SK-N-SH (cell line): ENCODE results near the gene FGD4. TPM values are rescaled to one million over a fixed set of nuclear protein-coding genes. Genes with fewer than 3 reads are reported as not detected.

ENCODE experiments used
- CTCF ChIA-PET: fragments of 300-600, 350-600 bp; formaldehyde crosslinking; extraction: SDS; loops from one replicate; lab custom pipeline; 2021; lab: Yijun Ruan, JAX
- POLR2A ChIA-PET: fragments of 350-600 bp; sonication (Branson Sonifier 250); formaldehyde crosslinking; extraction: SDS; loops from one replicate; lab custom pipeline; 2020; ENCODE audit warnings: antibody characterized with exemption, inconsistent platforms; lab: Yijun Ruan, JAX
- DNase-seq: peaks from one replicate; pipeline ENCODE4 v3.0.0; 2012
- H2AFZ ChIP-seq: fragments of 200-600 bp; sonication (generic); 2 replicates; pipeline ENCODE4 v1.8.1; 2016; ENCODE audit warnings: antibody characterized with exemption, mild to moderate bottlenecking, low read depth
- H3F3A ChIP-seq: fragments of 200-600 bp; sonication (generic); replicated peaks from 2 replicates; pipeline ENCODE3; 2016; ENCODE audit warnings: antibody characterized with exemption, mild to moderate bottlenecking; ENCODE audit not compliant: insufficient read depth
- H3K27ac ChIP-seq, 2 experiments: fragments of 200-500 bp in 1 of 2; fragments of 200-600 bp in 1 of 2; sonication (Bioruptor generic) in 1 of 2; sonication (generic), shearing (Covaris generic) in 1 of 2; 2 replicates each; pipeline versions ENCODE4 v1.5.1 to v1.6.1; 2014 to 2016; ENCODE audit warnings: low read depth in 2 of 2, inconsistent platforms in 1 of 2, low read length in 1 of 2, mild to moderate bottlenecking in 1 of 2, mixed read lengths in 1 of 2
- H3K27me3 ChIP-seq: fragments of 200-600 bp; sonication (generic), shearing (Covaris generic); 2 replicates; pipeline ENCODE4 v1.6.1; 2016; ENCODE audit warnings: mixed run types; ENCODE audit not compliant: insufficient read depth
- H3K36me3 ChIP-seq, 2 experiments: fragments of 200-500 bp in 1 of 2; fragments of 200-600 bp in 1 of 2; sonication (Bioruptor generic) in 1 of 2; sonication (generic) in 1 of 2; replicated peaks in 1 of 2; 2 replicates each; pipeline versions ENCODE3 to v1.5.1; 2014 to 2016; ENCODE audit warnings: low read length in 1 of 2, mild to moderate bottlenecking in 1 of 2; ENCODE audit not compliant: insufficient read depth in 2 of 2, control insufficient read depth in 1 of 2
- H3K4me1 ChIP-seq, 2 experiments: fragments of 200-500 bp in 1 of 2; fragments of 200-600 bp in 1 of 2; sonication (Bioruptor generic) in 1 of 2; sonication (generic), shearing (Covaris generic) in 1 of 2; 2 replicates each; pipeline versions ENCODE4 v1.5.1 to v1.6.1; 2014 to 2016; ENCODE audit warnings: low read depth in 1 of 2, low read length in 1 of 2, mixed run types in 1 of 2; ENCODE audit not compliant: insufficient read depth in 2 of 2, control insufficient read depth in 1 of 2
- H3K4me2 ChIP-seq: fragments of 200-600 bp; sonication (generic), shearing (Covaris generic); 2 replicates; pipeline ENCODE4 v1.6.1; 2017; ENCODE audit warnings: mixed run types
- H3K4me3 ChIP-seq, 2 experiments: fragments of 200-500 bp in 1 of 2; fragments of 200-600 bp in 1 of 2; sonication (Bioruptor generic) in 1 of 2; sonication (generic), shearing (Covaris generic) in 1 of 2; 2 replicates each; pipeline versions ENCODE4 v1.5.1 to v1.8.1; 2014 to 2016; ENCODE audit warnings: low read depth in 2 of 2, inconsistent platforms in 1 of 2, low read length in 1 of 2, mild to moderate bottlenecking in 1 of 2, mixed read lengths in 1 of 2, moderate library complexity in 1 of 2
- H3K79me2 ChIP-seq: fragments of 200-600 bp; sonication (generic); 2 replicates; pipeline ENCODE4 v1.8.1; 2017; ENCODE audit warnings: mild to moderate bottlenecking; ENCODE audit not compliant: insufficient read depth
- H3K9ac ChIP-seq: fragments of 200-600 bp; sonication (generic); 2 replicates; pipeline ENCODE4 v1.6.1; 2017; ENCODE audit warnings: mixed run types
- H3K9me2 ChIP-seq: fragments of 200-600 bp; sonication (generic); 2 replicates; pipeline ENCODE4 v1.6.1; 2017; ENCODE audit warnings: mixed run types
- H3K9me3 ChIP-seq: fragments of 200-600 bp; sonication (generic); 2 replicates; pipeline ENCODE4 v1.6.1; 2017; ENCODE audit warnings: mixed run types, mild to moderate bottlenecking, moderate library complexity
- H4K20me1 ChIP-seq: fragments of 200-600 bp; sonication (generic); 2 replicates; pipeline ENCODE4 v1.6.1; 2017; ENCODE audit warnings: mild to moderate bottlenecking, mixed run types; ENCODE audit not compliant: insufficient read depth
- CHD2 ChIP-seq: fragments of 150-350 bp; IDR thresholded peaks from 2 replicates; pipeline ENCODE4 v1.6.1; 2018; ENCODE audit warnings: low read length; ENCODE audit not compliant: partially characterized antibody
- EP300 ChIP-seq, 2 experiments: IDR thresholded peaks; 2 replicates each; pipeline versions ENCODE4 v1.4.0 to v1.6.1; 2012; ENCODE audit warnings: borderline replicate concordance in 1 of 2, low read depth in 1 of 2, low read length in 1 of 2
- EZH2phosphoT487 ChIP-seq: fragments of 200-600 bp; sonication (generic); IDR thresholded peaks from 2 replicates; pipeline ENCODE4 v1.6.1; 2017; ENCODE audit warnings: low read depth, mixed run types, mild to moderate bottlenecking, antibody characterized with exemption, moderate library complexity, borderline replicate concordance
- FOSL2 ChIP-seq: IDR thresholded peaks from 2 replicates; pipeline ENCODE4 v1.4.0; 2012; ENCODE audit warnings: low read depth, mild to moderate bottlenecking, moderate library complexity, borderline replicate concordance
- FOXM1 ChIP-seq: IDR thresholded peaks from 2 replicates; pipeline ENCODE4 v1.4.0; 2012; ENCODE audit warnings: low read depth, mild to moderate bottlenecking
- JUND ChIP-seq: IDR thresholded peaks from 2 replicates; pipeline ENCODE4 v1.4.0; 2012
- MEF2A ChIP-seq: IDR thresholded peaks from 2 replicates; pipeline ENCODE4 v1.4.0; 2012; ENCODE audit warnings: low read depth, borderline replicate concordance
- MXI1 ChIP-seq: IDR thresholded peaks from 2 replicates; pipeline ENCODE4 v1.6.1; 2012; ENCODE audit warnings: mild to moderate bottlenecking, low read depth, low read length, improper control_type of control experiment
- NFIC ChIP-seq: IDR thresholded peaks from 2 replicates; pipeline ENCODE4 v1.4.0; 2012; ENCODE audit warnings: borderline replicate concordance
- RCOR1 ChIP-seq: fragments of 150-350 bp; IDR thresholded peaks from 2 replicates; pipeline ENCODE4 v1.6.1; 2017; ENCODE audit warnings: antibody characterized with exemption, low read length
- REST ChIP-seq: IDR thresholded peaks from 2 replicates; pipeline ENCODE4 v1.6.1; 2012; ENCODE audit warnings: mild to moderate bottlenecking, low read depth, low read length, moderate library complexity
- RFX5 ChIP-seq: IDR thresholded peaks from 2 replicates; pipeline ENCODE4 v1.6.1; 2012; ENCODE audit warnings: mild to moderate bottlenecking, improper control_type of control experiment, low read length
- RXRA ChIP-seq: IDR thresholded peaks from 2 replicates; pipeline ENCODE4 v1.4.0; 2012; ENCODE audit warnings: low read depth, mild to moderate bottlenecking, borderline replicate concordance
- TAF1 ChIP-seq: IDR thresholded peaks from 2 replicates; pipeline ENCODE4 v1.6.1; 2012; ENCODE audit warnings: low read depth, mild to moderate bottlenecking, low read length, moderate library complexity, borderline replicate concordance
- WGBS: methylation state at CpG from one replicate; pipeline ENCODE4 v1.1.6; 2017; ENCODE audit warnings: low lambda C conversion rate; 5-methylcytosine and 5-hydroxymethylcytosine counted together
- polyA plus RNA-seq, 3 experiments: library from polyadenylated mRNA; depleted of rRNA; stranded (reverse); fragments of >200 nt; gene quantifications; 2 replicates each; pipeline ENCODE4 v1.2.3, GENCODE V29; 2012
- TF ChIP-seq, protein P1 (sequence below): fragments of 200-600 bp; sonication (generic); IDR thresholded peaks from 2 replicates; pipeline ENCODE4 v1.6.1; 2017; ENCODE audit warnings: antibody characterized with exemption, mild to moderate bottlenecking, moderate library complexity

Gene FGD4
- polyA plus RNA-seq, 1 of the 3 experiments (the other 2 are of a cell fraction), result 0.26 TPM

- no peaks in the 10 kb centered on the region for H3K4me1 ChIP-seq
- H3K9me3 ChIP-seq, result no peaks in the 10 kb centered on the region
- 65% methylated on average over 2 of the region's 2 CpGs for WGBS
- no peak for TF ChIP-seq MEF2A
- TF ChIP-seq CHD2, result no peak
- no peak for TF ChIP-seq NFIC
- no peak for TF ChIP-seq RXRA
- no peak for TF ChIP-seq REST
- TF ChIP-seq TAF1, result no peak
- TF ChIP-seq EP300 (IDR thresholded peaks at IDR 0.05; ENCODE audit: borderline replicate concordance in 1 of 2, low read depth in 1 of 2, low read length in 1 of 2), result no peak
- TF ChIP-seq FOSL2, result no peak
- no peak for TF ChIP-seq JUND
- TF ChIP-seq MXI1, result no peak
- TF ChIP-seq FOXM1, result no peak
- TF ChIP-seq EZH2phosphoT487, result no peak
- TF ChIP-seq, protein P1, sequence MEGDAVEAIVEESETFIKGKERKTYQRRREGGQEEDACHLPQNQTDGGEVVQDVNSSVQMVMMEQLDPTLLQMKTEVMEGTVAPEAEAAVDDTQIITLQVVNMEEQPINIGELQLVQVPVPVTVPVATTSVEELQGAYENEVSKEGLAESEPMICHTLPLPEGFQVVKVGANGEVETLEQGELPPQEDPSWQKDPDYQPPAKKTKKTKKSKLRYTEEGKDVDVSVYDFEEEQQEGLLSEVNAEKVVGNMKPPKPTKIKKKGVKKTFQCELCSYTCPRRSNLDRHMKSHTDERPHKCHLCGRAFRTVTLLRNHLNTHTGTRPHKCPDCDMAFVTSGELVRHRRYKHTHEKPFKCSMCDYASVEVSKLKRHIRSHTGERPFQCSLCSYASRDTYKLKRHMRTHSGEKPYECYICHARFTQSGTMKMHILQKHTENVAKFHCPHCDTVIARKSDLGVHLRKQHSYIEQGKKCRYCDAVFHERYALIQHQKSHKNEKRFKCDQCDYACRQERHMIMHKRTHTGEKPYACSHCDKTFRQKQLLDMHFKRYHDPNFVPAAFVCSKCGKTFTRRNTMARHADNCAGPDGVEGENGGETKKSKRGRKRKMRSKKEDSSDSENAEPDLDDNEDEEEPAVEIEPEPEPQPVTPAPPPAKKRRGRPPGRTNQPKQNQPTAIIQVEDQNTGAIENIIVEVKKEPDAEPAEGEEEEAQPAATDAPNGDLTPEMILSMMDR, result no peak
- TF ChIP-seq RFX5, result no peak
- no peak for TF ChIP-seq RCOR1
- no peak overlapping the region for H3K27ac ChIP-seq
- H3F3A ChIP-seq, result no peaks in the 10 kb centered on the region
- no peak overlapping the region for H3K4me3 ChIP-seq
- H3K9me2 ChIP-seq, result no peaks in the 10 kb centered on the region
- H3K79me2 ChIP-seq, result no peaks in the 10 kb centered on the region
- DNase-seq, result no peak
- ChIA-PET CTCF (interaction anchor here (0.8 kb wide), 1 partner anchor 10 kb away, joined by 3 read pairs; no protein-coding TSS in a partner anchor), POLR2A (no interaction called here)
- H3K36me3 ChIP-seq, result peaks cover 0 to 8% of the 10 kb centered on the region in 2 experiments
- no peaks in the 10 kb centered on the region for H4K20me1 ChIP-seq
- H3K27me3 ChIP-seq, result no peaks in the 10 kb centered on the region
- H3K4me2 ChIP-seq, result no peak overlapping the region
- no peak overlapping the region for H3K9ac ChIP-seq
- H2AFZ ChIP-seq, result no peak overlapping the region
These were observed 205.2 kb downstream of the FGD4 start for GRCh38 chr12:32604565-32604964.
